GM19438 (cell line): ENCODE measurements around the gene ACVRL1.

Experiments
- ATAC-seq: cut with Tn5 transposase; IDR thresholded peaks from one replicate; pipeline ENCODE4 v1.9.1; 2021; ENCODE audit warnings: low read depth; ENCODE audit not compliant: unreplicated experiment

The ACVRL1 gene

DNA sequence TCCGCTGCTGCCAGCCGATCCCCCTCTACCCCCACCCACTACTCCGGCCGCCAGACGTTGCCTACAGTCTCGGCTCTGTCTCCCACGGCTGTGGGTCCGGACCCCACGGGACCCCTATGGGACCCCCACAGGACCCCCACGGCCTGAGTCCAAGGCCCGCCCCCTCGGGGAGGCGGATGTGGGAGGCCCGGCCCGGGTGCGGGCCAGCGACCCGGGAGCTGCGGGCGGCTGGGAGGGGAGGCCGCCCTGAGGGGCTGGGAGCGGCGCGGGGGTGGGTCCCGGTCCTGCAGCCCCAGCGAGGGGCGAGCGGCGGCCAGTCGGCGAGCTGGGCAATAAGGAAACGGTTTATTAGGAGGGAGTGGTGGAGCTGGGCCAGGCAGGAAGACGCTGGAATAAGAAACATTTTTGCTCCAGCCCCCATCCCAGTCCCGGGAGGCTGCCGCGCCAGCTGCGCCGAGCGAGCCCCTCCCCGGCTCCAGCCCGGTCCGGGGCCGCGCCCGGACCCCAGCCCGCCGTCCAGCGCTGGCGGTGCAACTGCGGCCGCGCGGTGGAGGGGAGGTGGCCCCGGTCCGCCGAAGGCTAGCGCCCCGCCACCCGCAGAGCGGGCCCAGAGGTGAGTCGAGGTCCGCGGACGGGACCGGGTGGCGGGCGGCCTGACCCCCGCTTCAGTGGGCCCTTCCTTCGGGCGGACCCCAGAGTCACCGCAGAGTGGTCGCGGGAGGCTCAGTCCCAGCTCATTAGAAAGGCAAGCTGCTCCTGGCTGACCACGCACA is at the start of gene ACVRL1:
Gene ACVRL1 (plus strand): TSS at position 422 of the 773 bp plus-strand sequence. CDS start 4,971 bp downstream, outside the sequence.
- ATAC-seq: no peak

GRCh38 chr12:51860986-51861385 is 46.3 kb upstream of the ACVRL1 start:
- no peak for ATAC-seq

- ATAC-seq: no peak
Measured at GRCh38 chr12:51862947-51863346, 44.4 kb upstream of the ACVRL1 start.

DNA sequence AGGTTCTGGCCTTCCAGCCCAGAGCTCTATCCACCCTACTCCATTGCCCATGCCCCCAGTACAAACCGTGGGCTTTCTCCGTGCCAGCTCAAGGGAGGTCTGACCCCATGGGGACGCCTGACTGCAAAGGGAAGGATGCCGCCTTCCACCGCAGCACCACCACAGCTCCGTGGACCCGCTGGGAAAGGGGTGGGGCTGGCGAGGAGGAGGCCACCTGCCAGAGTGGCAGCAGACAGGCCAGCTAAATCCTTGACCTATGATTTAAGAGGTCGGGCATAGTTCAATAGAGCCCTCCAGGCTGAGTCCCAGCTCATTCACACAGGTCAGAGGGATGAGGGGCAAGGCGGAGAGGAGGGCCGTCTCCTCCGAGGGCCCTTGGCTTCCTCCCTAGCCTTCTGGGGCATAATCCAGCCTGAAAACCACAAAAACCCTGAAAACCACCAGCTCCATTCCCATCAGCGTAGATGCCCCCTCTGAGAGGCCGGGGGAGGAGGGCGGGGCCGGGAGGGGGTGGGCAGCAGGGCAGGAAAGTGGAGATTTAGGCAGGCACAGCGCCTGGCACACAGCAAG is 43.9 kb upstream of the ACVRL1 start:
- ATAC-seq: no peak

DNA sequence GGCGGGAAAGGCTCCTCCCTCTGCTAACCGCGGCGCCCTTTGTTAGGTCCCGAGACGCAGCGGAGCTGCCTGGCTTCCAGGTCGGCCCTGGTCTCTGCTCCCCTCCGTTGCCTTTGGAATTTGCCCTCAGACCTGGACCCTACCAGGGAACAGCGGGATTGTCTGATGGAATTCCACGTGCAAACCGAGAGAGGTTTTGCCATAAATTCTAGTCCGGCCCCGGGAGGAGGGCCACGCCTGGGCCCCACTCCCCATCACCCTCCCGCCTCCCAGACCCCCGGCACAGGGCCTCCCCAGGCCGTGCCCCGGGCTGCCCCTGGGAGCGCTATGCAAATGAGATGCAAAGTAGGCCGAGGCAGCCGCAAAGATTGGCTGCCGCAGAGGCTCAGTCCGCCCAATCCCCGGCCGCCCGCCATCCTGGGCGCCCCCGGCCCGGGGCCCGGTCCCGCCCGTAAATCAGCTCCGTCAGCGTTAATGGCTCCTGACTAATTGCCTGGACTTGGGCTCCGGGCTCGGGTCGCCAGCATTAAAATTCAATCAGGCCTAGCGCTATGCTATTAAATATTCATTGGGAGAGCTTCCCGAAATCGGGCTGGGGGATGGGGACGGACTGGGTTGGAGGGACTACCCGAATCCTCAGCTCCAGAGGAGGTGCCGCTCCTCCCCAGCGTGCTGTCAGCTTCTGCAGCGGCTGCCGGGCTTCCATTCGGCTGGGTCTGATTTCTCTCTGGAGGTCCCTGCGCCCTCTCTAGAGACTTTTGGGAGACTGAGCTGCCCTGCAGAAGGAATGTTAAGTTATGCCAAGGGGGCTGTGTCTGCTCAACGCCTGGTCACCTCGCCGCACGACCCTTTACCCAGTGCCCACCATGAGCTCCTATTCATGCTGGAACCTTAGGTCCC is 43.1 kb upstream of the ACVRL1 start:
- ATAC-seq: no peak

GRCh38 chr12:51864833-51865670 is 42.3 kb upstream of the ACVRL1 start:
- ATAC-seq: no peak

DNA sequence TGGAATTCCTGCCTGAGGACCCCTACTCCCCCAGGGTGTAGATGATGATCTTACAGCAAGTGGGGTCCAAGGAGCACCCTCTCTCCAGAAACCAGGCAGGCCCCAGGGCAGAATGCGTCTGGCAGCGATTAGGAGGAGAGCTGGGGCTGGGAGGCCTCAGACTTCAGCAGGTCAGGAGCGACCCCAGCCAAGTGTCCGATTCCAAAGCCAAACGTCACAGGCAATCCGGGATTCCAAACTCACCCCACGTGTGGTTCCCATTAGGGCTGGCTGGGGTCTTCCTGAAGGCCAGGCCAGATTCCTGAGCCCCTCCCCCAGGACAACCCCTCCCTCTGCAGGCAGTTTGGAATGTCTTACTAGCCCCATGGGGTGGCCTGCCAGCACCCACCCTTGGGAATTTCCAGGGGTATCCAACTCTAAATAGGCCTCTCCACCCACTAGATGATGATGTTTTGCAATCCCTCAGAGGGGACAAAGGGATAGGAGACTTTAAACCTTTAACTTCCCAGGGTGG is 41.5 kb upstream of the ACVRL1 start:
- no peak for ATAC-seq

GRCh38 chr12:51866324-51866723 is 41.0 kb upstream of the ACVRL1 start:
- ATAC-seq: no peak

DNA sequence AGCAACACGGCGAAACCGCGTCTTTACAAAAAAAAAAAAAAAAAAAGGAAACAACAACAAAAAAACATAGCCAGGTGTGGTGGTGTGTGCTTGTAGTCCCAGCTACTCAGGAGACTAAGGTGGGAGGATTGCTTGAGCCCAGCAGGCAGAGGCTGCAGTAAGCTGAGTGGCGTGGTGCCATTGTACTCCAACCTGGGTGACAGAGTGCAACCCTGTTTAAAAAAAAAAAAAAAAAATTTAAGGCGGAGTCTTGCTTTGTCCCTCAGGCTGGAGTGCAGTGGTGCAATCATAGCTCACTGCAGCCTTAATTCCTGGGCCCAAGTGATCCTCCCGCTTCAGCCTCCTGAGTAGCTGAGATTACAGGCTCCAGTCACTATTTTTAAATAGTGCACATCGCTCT is 40.5 kb upstream of the ACVRL1 start:
- no peak for ATAC-seq

DNA sequence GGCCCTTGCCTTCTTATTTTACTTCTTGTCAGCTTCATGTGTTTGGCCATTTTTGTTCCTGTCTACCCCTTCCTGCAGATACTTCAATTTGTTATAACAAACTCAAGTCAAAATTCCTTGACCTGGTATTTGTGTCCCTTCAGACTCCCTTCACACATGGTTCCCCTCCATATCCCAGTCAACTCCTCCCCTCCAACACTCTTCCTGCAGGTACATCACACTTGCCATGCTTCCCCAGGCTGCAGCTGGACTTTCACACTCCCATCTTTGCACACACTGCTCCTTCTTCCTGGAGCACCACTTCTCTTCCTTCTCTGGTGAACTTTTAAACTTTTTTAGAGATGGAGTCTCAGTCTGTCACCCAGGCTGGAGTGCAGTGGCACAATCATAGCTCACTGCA is 39.9 kb upstream of the ACVRL1 start:
- ATAC-seq: no peak

DNA sequence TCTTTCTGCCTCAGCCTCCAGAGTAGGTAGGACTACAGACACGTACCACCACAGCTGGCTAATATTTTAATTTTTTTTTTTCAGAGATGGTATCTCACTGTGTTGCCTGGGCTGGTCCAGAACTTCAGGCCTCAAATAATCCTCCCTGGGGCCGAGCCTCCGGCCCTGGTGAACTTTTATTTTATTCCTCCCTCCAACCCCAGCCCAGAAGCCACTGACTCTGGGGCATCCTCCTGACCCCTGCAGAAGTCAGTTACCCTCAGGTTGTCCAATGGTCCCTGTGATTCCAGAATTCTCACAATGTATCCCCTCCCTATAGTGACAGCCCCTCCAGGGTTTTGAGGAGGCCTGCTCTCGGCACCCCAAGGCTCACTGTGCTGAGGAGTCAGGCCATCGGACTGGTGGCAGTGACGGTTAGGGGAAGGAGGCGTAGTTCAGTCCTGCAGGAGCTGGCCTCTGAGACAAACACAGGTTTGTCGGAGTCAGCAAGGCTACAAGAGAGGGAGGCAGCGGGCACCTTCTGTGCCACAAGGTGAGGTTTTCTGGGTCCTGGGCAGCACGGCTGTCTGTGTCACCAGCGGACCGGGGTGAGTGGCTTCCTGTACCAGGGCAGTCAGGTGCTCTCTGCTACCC is 39.4 kb upstream of the ACVRL1 start:
- ATAC-seq: no peak

DNA sequence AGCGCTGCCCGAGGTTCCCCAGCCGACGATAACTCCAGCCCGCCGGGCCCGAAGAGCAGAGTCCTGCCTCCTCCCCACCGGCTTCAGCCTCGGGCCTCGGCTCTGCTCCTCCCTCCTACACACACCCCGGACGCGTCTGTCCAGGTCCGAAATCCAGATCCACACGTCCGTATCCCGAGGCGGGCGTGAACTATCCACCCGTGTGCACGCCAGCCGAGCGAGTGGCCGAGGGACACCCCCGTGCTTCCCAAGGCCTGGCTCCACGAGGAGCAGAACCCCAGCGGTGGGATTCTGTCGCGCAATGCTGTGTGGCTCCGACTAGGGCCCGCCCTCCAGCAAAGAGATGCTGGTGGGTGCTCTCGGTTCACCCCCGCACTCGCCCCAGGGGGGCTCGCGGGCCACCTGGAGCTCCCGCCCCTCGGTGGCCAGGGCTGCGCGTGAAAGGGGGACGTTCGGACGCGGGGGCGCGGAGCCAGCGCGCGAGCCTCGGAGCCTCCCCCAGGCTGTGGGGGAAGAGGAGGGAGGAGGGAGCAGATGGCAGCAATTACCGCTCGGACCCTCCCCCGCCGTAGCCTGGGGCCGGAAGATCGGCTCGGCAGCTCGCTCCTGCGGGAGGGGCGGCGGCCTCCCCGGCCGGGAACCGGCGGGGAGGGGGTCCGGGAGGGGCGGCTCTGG is 38.3 kb upstream of the ACVRL1 start:
- no peak for ATAC-seq

- ATAC-seq: no peak
Measured at GRCh38 chr12:51869496-51869865, 37.8 kb upstream of the ACVRL1 start.

GRCh38 chr12:51869931-51870330 is 37.4 kb upstream of the ACVRL1 start:
- no peak for ATAC-seq

- ATAC-seq: no peak
Measured at GRCh38 chr12:51870504-51870903, 36.8 kb upstream of the ACVRL1 start.

DNA sequence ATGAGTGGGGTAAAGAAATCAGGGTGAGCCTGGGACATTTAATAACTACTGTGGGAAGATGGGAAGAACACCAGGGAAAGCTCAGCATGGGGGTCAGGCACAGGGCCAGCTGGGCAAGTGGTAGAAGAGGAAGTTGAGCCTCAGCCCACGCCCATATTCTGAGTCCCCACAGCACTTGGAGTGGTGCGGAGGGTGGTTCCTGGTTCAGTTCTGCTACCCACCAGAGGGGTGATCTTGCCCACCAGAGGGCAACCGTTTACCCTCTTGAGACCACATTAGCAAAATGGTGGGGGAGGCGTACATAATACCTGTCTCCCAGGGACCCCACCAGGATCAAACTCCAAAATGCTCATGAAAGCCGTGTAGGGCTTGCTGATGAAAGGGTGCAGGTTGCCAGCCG is 36.2 kb upstream of the ACVRL1 start:
- no peak for ATAC-seq

GRCh38 chr12:51871918-51872688 is 35.2 kb upstream of the ACVRL1 start:
- ATAC-seq: no peak

GRCh38 chr12:51872689-51872981 is 34.7 kb upstream of the ACVRL1 start:
- no peak for ATAC-seq
